ENCODE measurements around the gene ZFHX2.

The ZFHX2 gene

GRCh38 chr14:23524954-23525353, 26.6 kb downstream of the ZFHX2 start:
- no peak overlapping the region for H3K27ac ChIP-seq
- POLR2A ChIA-PET (ENCODE audit: low non-redundant PET), result no interaction called here
- TF ChIP-seq CTCF (conservative IDR thresholded peaks at IDR 0.05; ENCODE audit: low read depth), result no peak
- no peak for DNase-seq (ENCODE audit: low spot score)
- CTCF ChIA-PET, result interaction anchor here (0.6 to 1.2 kb wide), 2 partner anchors 38 to 42 kb away, joined by 3 to 4 read pairs; partner anchors contain the start of gene AP1G2

GRCh38 chr14:23523229-23524016, 28.1 kb downstream of the ZFHX2 start:
- no peak for DNase-seq (ENCODE audit: low spot score)
- TF ChIP-seq CTCF (conservative IDR thresholded peaks at IDR 0.05; ENCODE audit: low read depth), result no peak
- H3K27ac ChIP-seq, result no peak overlapping the region
- CTCF ChIA-PET, result interaction anchor here (0.5 kb wide), 2 partner anchors 21 to 232 kb away, joined by 3 to 9 read pairs; no protein-coding TSS in a partner anchor
- POLR2A ChIA-PET (ENCODE audit: low non-redundant PET), result no interaction called here

- no peak overlapping the region for H3K27ac ChIP-seq
- DNase-seq (ENCODE audit: low spot score), result no peak
- TF ChIP-seq CTCF (conservative IDR thresholded peaks at IDR 0.05; ENCODE audit: low read depth), result no peak
- CTCF ChIA-PET, result no interaction called here
- POLR2A ChIA-PET (ENCODE audit: low non-redundant PET), result no interaction called here
These were observed 28.8 kb downstream of the ZFHX2 start for GRCh38 chr14:23522643-23523198.

GRCh38 chr14:23521785-23522640, 29.6 kb downstream of the ZFHX2 start:
- H3K27ac ChIP-seq, result no peak overlapping the region
- ChIA-PET CTCF (interaction anchor here (0.6 kb wide), 2 partner anchors 19 to 362 kb away, joined by 3 to 4 read pairs; no protein-coding TSS in a partner anchor), POLR2A (ENCODE audit: low non-redundant PET) (no interaction called here)
- no peak for DNase-seq (ENCODE audit: low spot score)
- no peak for TF ChIP-seq CTCF (conservative IDR thresholded peaks at IDR 0.05; ENCODE audit: low read depth)

- no peak overlapping the region for H3K27ac ChIP-seq
- CTCF ChIA-PET, result interaction anchor here (0.6 kb wide), 1 partner anchor 18 kb away, joined by 4 read pairs; no protein-coding TSS in a partner anchor
- no peak for TF ChIP-seq CTCF (conservative IDR thresholded peaks at IDR 0.05; ENCODE audit: low read depth)
- POLR2A ChIA-PET (ENCODE audit: low non-redundant PET), result no interaction called here
- no peak for DNase-seq (ENCODE audit: low spot score)
These were observed 30.5 kb downstream of the ZFHX2 start for GRCh38 chr14:23520899-23521533.

- ChIA-PET CTCF (no interaction called here), POLR2A (ENCODE audit: low non-redundant PET) (no interaction called here)
- no peak overlapping the region for H3K27ac ChIP-seq
- DNase-seq (ENCODE audit: low spot score), result no peak
- no peak for TF ChIP-seq CTCF (conservative IDR thresholded peaks at IDR 0.05; ENCODE audit: low read depth)
These were observed 32.9 kb downstream of the ZFHX2 start for GRCh38 chr14:23518709-23519108.
